Activated naive CD4-positive, alpha-beta T cell treated with anti-CD3 and anti-CD28 coated beads for 36 hours (primary cell): ENCODE measurements around the gene RIMBP2. TPM values are rescaled to one million over a fixed set of nuclear protein-coding genes. Genes with fewer than 3 reads are reported as not detected.
"Not testable (repeated sequence)": the region's sequence is repeated elsewhere in the genome, so short reads cannot be mapped to it uniquely, and the experiment has no call there.

Source experiments
- CTCF ChIA-PET: fragments of 350-600 bp; sonication (Branson Sonifier 250); formaldehyde crosslinking; loops from one replicate; lab custom pipeline; 2021; ENCODE audit warnings: antibody characterized with exemption; lab: Charles Lee
- DNase-seq: peaks from one replicate; pipeline ENCODE4 v3.0.0-alpha.2; 2020
- H3K27ac Mint-ChIP-seq: one replicate; pipeline ENCODE4 v1.8.0; 2021; ENCODE audit warnings: mild to moderate bottlenecking, mixed read lengths
- H3K27me3 Mint-ChIP-seq: one replicate; pipeline ENCODE4 v1.8.0; 2021; ENCODE audit warnings: low read depth, mixed read lengths
- H3K36me3 Mint-ChIP-seq: one replicate; pipeline ENCODE4 v1.8.0; 2021; ENCODE audit warnings: low read depth, mixed read lengths
- H3K4me1 Mint-ChIP-seq: one replicate; pipeline ENCODE4 v1.8.0; 2021; ENCODE audit warnings: low read depth, mixed read lengths
- H3K4me3 Mint-ChIP-seq: one replicate; pipeline ENCODE4 v1.8.0; 2021; ENCODE audit warnings: mild to moderate bottlenecking, moderate library complexity, mixed read lengths
- H3K9me3 Mint-ChIP-seq: one replicate; pipeline ENCODE4 v1.8.0; 2021; ENCODE audit warnings: mixed read lengths
- intact Hi-C: fragments of 100-400 bp; cut with micrococcal nuclease; formaldehyde crosslinking; loops from one replicate; pipeline ENCODE4 v1.15.1; 2023
- total RNA-seq, 2 experiments: library from RNA; stranded (reverse); gene quantifications; one replicate each; pipeline ENCODE4 v1.2.3, GENCODE V29; 2021

The RIMBP2 gene
- total RNA-seq = not detected

DNA sequence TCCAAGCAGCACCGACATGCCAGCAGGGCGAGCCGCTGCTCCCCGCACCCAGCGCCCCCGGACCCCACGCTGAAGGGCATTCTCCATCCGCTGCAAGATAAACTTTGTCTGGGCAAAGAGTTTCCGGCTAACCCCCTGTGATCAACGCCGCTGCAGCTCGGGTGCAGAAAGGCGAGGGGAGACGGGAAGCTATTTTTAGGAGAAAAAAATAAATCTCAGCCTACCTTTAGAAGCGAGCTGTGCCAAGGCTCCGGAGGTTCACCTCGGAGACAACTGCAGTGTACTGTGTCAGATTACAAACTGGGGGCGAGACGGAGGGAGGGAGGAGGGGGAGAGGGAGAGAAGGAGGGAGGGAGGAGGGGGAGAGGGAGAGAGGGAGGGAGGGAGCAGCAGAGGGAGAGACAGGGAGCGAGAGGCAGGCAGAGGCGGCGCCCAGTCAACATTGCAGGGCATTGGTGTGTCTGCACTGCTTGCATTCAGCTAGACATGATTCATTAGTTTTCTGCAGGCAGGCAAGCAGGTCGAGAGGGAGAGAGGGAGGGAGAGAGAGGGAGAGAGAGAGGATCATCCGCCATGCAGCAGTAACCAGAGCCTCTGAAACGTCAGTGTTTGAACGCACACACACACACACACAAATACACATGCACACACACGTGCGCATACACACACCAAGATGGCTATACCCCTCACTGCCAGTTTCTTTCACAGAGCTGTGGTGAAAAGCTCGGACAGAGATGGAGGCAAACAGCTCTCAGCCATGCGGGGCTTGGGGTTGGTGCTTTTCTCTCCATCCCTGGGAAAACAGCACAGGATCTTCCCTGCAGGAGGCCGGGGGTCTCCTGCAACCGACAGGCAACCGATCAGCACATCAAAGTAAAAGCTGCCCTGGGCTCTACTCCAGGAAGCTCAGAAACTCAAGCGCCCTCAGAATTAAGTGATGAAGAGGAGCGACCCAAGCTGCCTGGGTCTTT lies at the start of gene RIMBP2:
Gene RIMBP2, minus strand, starts transcription at position 302 of the 971 bp plus-strand sequence. CDS start 237,286 bp downstream, outside the sequence.
- intact Hi-C loops = no loop called here
- Mint-ChIP-seq H3K27ac (no peak within 1 kb of the TSS), H3K4me3 (no peak within 1 kb of the TSS), H3K4me1 (peaks cover 5% of the 10 kb centered on the region), H3K9me3 (peaks cover 1% of the 10 kb centered on the region), H3K36me3 (no peaks in the 10 kb centered on the region), H3K27me3 (peaks cover 58% of the 10 kb centered on the region)
- CTCF ChIA-PET = interaction anchor here (0.7 kb wide), 1 partner anchor 139 kb away, joined by 3 read pairs; no protein-coding TSS in a partner anchor
- DNase-seq = no peak

DNA sequence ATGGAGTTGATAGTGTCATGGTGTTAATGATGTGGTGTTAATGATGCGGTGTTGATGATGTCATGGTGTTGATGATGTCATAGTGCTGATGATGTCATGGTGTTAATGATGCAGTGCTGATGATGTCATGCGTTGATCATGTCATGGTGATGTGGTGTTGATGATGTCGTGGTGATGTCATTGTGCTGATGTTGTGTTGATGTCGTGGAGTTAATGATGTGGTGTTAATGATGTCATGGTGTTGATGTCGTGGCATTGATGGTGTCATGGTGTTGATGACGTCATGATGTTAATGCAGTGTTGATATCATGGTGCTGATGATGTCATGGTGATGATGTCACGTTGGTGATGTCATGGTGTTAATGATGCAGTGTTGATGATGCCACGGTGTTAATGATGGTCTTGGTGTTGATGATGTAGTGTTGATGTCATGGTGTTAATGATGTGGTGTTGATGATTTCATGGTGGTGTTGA lies 49.1 kb upstream of the RIMBP2 start:
- Mint-ChIP-seq H3K36me3 (no peaks in the 10 kb centered on the region), H3K4me1 (no peaks in the 10 kb centered on the region), H3K27me3 (peaks cover 8% of the 10 kb centered on the region), H3K27ac (no peak overlapping the region), H3K4me3 (no peak overlapping the region), H3K9me3 (no peaks in the 10 kb centered on the region)
- intact Hi-C loops = no loop called here
- CTCF ChIA-PET = interaction anchor here (1.0 kb wide), 1 partner anchor 54 kb away, joined by 4 read pairs; no protein-coding TSS in a partner anchor
- peak; percentile 35 for DNase-seq

DNA sequence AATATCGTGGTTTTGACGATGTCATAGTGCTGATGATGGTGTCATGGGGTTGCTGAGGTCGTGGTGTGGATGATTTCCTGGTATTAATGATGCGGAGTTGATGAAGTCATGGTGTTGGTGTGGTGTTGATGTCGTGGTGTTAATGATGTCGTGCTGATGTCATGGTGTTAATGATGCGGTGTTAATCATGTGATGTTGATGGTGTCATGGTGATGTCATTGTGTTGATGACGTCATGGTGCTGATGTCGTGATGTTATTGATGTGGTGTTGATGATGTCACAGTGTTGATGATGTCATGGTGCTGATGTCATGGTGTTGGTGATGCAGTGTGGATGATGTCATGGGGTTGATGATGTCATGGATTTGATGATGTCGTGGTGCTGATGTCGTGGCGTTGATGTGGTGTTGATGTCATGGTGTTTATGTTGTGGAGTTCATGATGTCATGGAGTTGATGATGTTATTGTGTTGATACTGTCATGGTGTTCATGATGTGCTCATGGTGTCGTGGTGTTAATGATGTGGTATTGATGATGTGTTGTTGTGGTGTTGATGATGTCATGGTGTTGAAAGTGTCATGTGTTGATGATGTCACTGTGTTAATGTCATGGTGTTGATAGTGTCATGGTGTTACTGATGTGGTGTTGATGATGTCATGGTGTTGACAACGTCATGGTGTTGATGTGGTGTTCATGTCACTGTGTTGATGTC lies 48.5 kb upstream of the RIMBP2 start:
- peak; percentile 71 for DNase-seq
- peaks cover 8% of the 10 kb centered on the region for H3K27me3 Mint-ChIP-seq
- no peak overlapping the region for H3K27ac Mint-ChIP-seq
- H3K9me3 Mint-ChIP-seq = no peaks in the 10 kb centered on the region
- no peak overlapping the region for H3K4me3 Mint-ChIP-seq
- H3K36me3 Mint-ChIP-seq = no peaks in the 10 kb centered on the region
- CTCF ChIA-PET = no interaction called here
- intact Hi-C loops = loop anchor here (5.0 kb wide), 2 partner anchors 108 to 368 kb away; partner anchors contain the start of gene RAN
- no peaks in the 10 kb centered on the region for H3K4me1 Mint-ChIP-seq

DNA sequence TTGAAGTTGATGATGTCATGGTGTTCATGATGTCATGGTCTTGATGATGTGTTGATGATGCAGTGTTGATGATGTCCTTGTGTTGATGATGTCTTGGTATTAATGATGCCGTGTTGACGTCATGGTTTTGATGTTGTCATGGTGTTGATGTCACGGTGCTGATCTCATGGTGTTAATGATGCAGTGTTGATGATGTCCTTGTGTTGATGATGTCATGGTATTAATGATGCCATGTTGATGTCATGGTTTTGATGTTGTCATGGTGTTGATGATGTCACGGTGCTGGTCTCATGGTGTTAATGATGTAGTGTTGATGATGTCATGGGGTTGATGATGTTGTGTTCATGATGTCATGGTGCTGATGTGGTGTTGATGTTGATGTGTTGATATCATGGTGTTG lies 48.0 kb upstream of the RIMBP2 start:
- CTCF ChIA-PET = interaction anchor here (1.2 kb wide), 1 partner anchor 54 kb away, joined by 4 read pairs; no protein-coding TSS in a partner anchor
- Mint-ChIP-seq H3K27ac (no peak overlapping the region), H3K9me3 (no peaks in the 10 kb centered on the region), H3K4me3 (no peak overlapping the region), H3K4me1 (no peaks in the 10 kb centered on the region), H3K36me3 (no peaks in the 10 kb centered on the region), H3K27me3 (peaks cover 8% of the 10 kb centered on the region)
- intact Hi-C loops = loop anchor here (5.0 kb wide), 2 partner anchors 108 to 368 kb away; partner anchors contain the start of gene RAN
- DNase-seq = peak; percentile 21

- CTCF ChIA-PET = interaction anchor here (0.6 kb wide), 1 partner anchor 65 kb away, joined by 4 read pairs; no protein-coding TSS in a partner anchor
- H3K4me1 Mint-ChIP-seq = no peaks in the 10 kb centered on the region
- peak overlapping the region; percentile 58 for H3K4me3 Mint-ChIP-seq
- H3K36me3 Mint-ChIP-seq = no peaks in the 10 kb centered on the region
- H3K27ac Mint-ChIP-seq = no peak overlapping the region
- H3K27me3 Mint-ChIP-seq = peaks cover 8% of the 10 kb centered on the region
- DNase-seq = no peak
- no peaks in the 10 kb centered on the region for H3K9me3 Mint-ChIP-seq
- intact Hi-C loops = loop anchor here (5.0 kb wide), 2 partner anchors 110 to 370 kb away; partner anchors contain the start of gene RAN
Measured at GRCh38 chr12:130762319-130762675, 46.2 kb upstream of the RIMBP2 start.

DNA sequence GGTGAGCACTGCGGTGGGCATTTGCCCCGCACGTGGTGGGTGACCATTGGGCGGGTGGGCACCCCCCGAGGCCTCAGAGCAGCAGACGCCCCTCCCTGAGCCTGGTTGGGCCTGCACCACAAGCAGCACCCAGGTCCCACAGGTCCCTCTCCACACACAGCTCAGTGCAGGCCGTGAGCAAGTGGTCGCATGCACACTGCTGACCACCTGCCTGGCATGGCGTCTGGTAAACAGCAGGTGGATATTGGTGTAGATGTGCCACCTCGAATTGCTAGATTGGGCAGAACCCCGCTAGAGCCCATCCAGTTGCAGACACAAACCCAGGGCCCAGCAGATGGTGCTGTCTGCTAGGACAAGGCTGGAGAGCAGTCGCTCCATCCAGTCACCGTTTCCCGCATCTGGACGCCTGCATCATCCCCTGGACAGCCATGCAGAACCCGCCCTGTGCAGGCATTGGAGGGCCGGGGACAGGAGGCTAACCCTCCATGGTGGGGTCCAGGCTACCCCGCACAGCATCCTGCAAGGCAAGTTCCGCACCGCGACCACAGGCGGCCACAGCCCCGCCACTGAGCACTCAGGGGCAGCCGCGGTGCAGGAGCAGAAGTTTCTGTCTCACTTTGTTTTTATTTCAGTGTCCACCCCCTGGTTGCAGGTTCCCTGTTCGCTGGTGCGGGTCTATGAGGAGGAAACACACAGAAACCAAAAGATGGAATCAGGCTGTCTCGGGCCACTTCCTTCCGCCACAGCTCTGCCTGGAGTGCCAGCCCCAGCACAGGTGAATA lies 45.6 kb upstream of the RIMBP2 start:
- CTCF ChIA-PET = interaction anchor here (0.6 to 1.7 kb wide), 2 partner anchors 55 to 65 kb away, joined by 4 to 6 read pairs; no protein-coding TSS in a partner anchor
- Mint-ChIP-seq H3K9me3 (no peaks in the 10 kb centered on the region), H3K4me1 (no peaks in the 10 kb centered on the region), H3K36me3 (no peaks in the 10 kb centered on the region), H3K4me3 (peak overlapping the region; percentile 58), H3K27me3 (peaks cover 8% of the 10 kb centered on the region), H3K27ac (no peak overlapping the region)
- intact Hi-C loops = loop anchor here (1.0 to 5.0 kb wide), 3 partner anchors 57 to 371 kb away; partner anchors contain the start of gene RAN
- DNase-seq = peak; percentile 79

DNA sequence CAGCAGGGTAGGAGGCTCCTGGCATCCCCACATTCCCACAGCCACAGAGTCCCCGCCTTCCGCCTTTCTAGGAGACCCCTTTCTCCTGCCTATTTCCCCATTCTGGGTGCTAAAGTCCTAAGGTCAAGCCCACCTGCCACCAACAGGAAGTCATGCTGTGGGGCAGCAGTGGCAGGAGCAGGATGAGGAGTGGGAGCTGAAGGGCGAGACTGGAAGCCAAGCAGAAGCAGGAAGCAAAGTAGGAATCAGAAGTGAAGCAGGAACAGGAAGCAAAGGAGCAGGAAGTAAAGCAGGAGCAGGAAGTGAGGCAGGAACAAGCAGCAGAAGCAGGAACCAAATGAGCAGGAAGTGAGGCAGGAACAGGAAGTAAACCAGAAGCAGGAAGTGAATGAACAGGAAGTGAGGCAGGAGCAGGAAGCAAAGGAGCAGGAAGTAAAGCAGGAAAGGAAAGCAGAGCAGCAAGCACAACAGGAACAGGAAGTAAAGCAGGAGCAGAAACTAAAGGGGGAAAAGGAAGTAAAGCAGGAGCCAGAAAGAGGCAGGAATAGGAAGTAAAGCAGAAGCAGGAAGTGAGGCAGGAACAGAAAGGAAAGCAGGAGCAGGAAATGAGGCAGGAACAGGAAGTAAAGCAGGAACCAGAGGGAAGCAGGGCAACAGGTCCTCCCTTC lies 38.3 kb upstream of the RIMBP2 start:
- peak overlapping the region; percentile 89 for H3K27ac Mint-ChIP-seq
- intact Hi-C loops = no loop called here
- peaks cover 5% of the 10 kb centered on the region for H3K36me3 Mint-ChIP-seq
- peaks cover 7% of the 10 kb centered on the region for H3K4me1 Mint-ChIP-seq
- H3K27me3 Mint-ChIP-seq = no peaks in the 10 kb centered on the region
- H3K4me3 Mint-ChIP-seq = no peak overlapping the region
- H3K9me3 Mint-ChIP-seq = peaks cover 9% of the 10 kb centered on the region
- no peak for DNase-seq
- CTCF ChIA-PET = no interaction called here

DNA sequence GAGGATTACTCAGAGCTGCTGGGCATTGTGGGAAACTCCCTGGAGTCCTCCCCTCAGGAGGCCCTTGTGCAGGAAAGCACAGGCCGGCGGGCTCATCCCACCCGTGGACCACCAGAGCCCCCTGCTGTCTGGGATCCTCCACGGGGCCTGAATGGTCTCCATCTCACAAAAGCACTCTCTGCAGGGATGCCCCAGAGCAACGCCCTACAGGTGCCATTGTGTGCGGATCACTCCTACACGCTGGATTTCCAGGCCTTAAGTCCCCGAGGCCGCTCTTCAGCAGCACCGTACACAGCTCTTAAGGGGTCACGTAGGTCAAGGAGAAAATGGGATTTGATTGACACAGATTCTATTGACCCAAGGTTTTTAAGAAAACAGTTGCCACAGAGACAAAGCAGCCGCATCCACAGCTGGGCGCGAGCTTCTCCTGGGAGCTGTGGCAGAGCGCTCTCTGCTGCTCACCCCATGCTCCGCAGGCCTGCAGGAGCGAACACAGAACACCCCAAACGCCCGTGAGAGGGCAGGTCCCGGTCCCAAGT lies 36.7 kb upstream of the RIMBP2 start:
- Mint-ChIP-seq H3K4me3 (no peak overlapping the region), H3K9me3 (peaks cover 9% of the 10 kb centered on the region)
- CTCF ChIA-PET = interaction anchor here (1.3 kb wide), 1 partner anchor 726 kb away, joined by 3 read pairs; no protein-coding TSS in a partner anchor

GRCh38 chr12:130752037-130752436 lies 35.9 kb upstream of the RIMBP2 start:
- H3K27ac Mint-ChIP-seq, DNase-seq, H3K36me3 Mint-ChIP-seq, H3K27me3 Mint-ChIP-seq, H3K4me3 Mint-ChIP-seq, intact Hi-C loops, H3K9me3 Mint-ChIP-seq: not testable (repeated sequence)
- CTCF ChIA-PET = interaction anchor here (0.6 to 1.3 kb wide), 2 partner anchors 71 to 725 kb away, joined by 3 read pairs; no protein-coding TSS in a partner anchor
- H3K4me1 Mint-ChIP-seq = peaks cover 13% of the 10 kb centered on the region

More for the DNA sequence above, 36.7 kb upstream of the RIMBP2 start:
- DNase-seq = no peak
- Mint-ChIP-seq H3K4me1 (peaks cover 12% of the 10 kb centered on the region), H3K36me3 (peaks cover 5% of the 10 kb centered on the region), H3K27me3 (peaks cover 5% of the 10 kb centered on the region), H3K27ac (no peak overlapping the region)
- intact Hi-C loops = no loop called here

DNA sequence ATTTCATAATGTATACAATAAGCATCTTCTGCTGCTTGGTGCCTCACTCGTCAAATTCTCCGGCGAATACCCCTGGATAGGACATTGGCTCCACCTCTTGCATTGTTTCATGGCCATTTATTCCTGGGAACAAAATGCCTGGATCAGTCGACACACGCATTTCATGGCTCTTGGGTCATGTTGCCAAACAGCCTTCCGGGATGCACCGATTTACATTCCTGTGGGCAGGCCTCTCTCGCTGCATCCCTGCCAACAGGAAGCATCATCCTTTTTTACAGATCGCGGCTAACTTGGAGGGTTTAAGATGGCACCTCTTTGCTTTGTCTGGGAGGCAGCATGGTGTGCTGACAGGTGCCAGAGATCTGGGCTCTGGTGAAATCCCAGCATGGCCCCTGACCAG lies 32.7 kb upstream of the RIMBP2 start:
- Mint-ChIP-seq H3K4me1 (peaks cover 6% of the 10 kb centered on the region), H3K9me3 (peaks cover 3% of the 10 kb centered on the region), H3K27me3 (peaks cover 7% of the 10 kb centered on the region), H3K4me3 (no peak overlapping the region), H3K36me3 (no peaks in the 10 kb centered on the region), H3K27ac (no peak overlapping the region)
- no peak for DNase-seq
- intact Hi-C loops = loop anchor here (1.0 to 2.0 kb wide), 3 partner anchors 408 to 701 kb away; no protein-coding TSS in a partner anchor
- CTCF ChIA-PET = interaction anchor here (0.6 to 1.4 kb wide), 10 partner anchors 8 to 307 kb away, joined by 3 to 6 read pairs (median 3); no protein-coding TSS in a partner anchor
